Loucy (cell line): ENCODE data around the gene SYNM.

Experiments used
- H2AFZ ChIP-seq: fragments of 200-600 bp; sonication (generic); 2 replicates; pipeline ENCODE4 v1.6.0; 2016; ENCODE audit warnings: antibody characterized with exemption, mild to moderate bottlenecking, low read length, moderate library complexity
- H3F3A ChIP-seq: fragments of 200-600 bp; 2 replicates; pipeline ENCODE4 v1.6.0; 2016; ENCODE audit warnings: antibody characterized with exemption, low read depth, mild to moderate bottlenecking
- H3K27me3 ChIP-seq: fragments of 200-600 bp; sonication (generic); 2 replicates; pipeline ENCODE4 v1.6.1; 2014; ENCODE audit warnings: low read length, mild to moderate bottlenecking; ENCODE audit not compliant: insufficient read depth, poor library complexity, severe bottlenecking
- H3K36me3 ChIP-seq: fragments of 200-600 bp; sonication (generic); 2 replicates; pipeline ENCODE4 v1.6.1; 2016; ENCODE audit warnings: low read length; ENCODE audit not compliant: insufficient read depth
- H3K4me1 ChIP-seq: fragments of 200-600 bp; sonication (generic); 2 replicates; pipeline ENCODE4 v1.5.1; 2014; ENCODE audit warnings: low read length, mild to moderate bottlenecking; ENCODE audit not compliant: insufficient read depth, poor library complexity, severe bottlenecking
- H3K4me2 ChIP-seq: fragments of 200-600 bp; sonication (generic); 2 replicates; pipeline ENCODE4 v1.6.0; 2014; ENCODE audit warnings: antibody characterized with exemption, low read length, low read depth, mild to moderate bottlenecking; ENCODE audit not compliant: poor library complexity, severe bottlenecking
- H3K4me3 ChIP-seq: fragments of 200-600 bp; sonication (generic); 2 replicates; pipeline ENCODE4 v1.5.1; 2014; ENCODE audit warnings: low read length, mild to moderate bottlenecking, mixed read lengths; ENCODE audit not compliant: poor library complexity, severe bottlenecking
- H3K79me2 ChIP-seq: fragments of 200-600 bp; sonication (generic); 2 replicates; pipeline ENCODE4 v1.6.1; 2014; ENCODE audit warnings: low read length; ENCODE audit not compliant: insufficient read depth
- H3K9ac ChIP-seq: fragments of 200-600 bp; sonication (generic); 2 replicates; pipeline ENCODE4 v1.6.0; 2014; ENCODE audit warnings: mild to moderate bottlenecking, low read depth, low read length, moderate library complexity; ENCODE audit not compliant: poor library complexity, severe bottlenecking
- H3K9me2 ChIP-seq: fragments of 200-600 bp; sonication (generic); replicated peaks from 2 replicates; pipeline ENCODE4 v1.6.1; 2016; ENCODE audit warnings: low read depth, low read length, mixed read lengths
- H3K9me3 ChIP-seq: fragments of 200-600 bp; sonication (generic); 2 replicates; pipeline ENCODE4 v1.6.1; 2014; ENCODE audit warnings: mild to moderate bottlenecking, antibody characterized with exemption, low read length, low read depth; ENCODE audit not compliant: insufficient read depth
- H4K20me1 ChIP-seq: fragments of 200-600 bp; sonication (generic); 2 replicates; pipeline ENCODE4 v1.6.0; 2014; ENCODE audit warnings: antibody characterized with exemption, low read length, mild to moderate bottlenecking; ENCODE audit not compliant: insufficient read depth, poor library complexity, severe bottlenecking
- CTCF ChIP-seq: fragments of 200-600 bp; sonication (generic); conservative IDR thresholded peaks from 2 replicates; pipeline ENCODE4 v1.5.1; 2014; ENCODE audit warnings: mild to moderate bottlenecking, antibody characterized with exemption, low read length
- EZH2phosphoT487 ChIP-seq: fragments of 200-600 bp; IDR thresholded peaks from 2 replicates; pipeline ENCODE4 v1.6.1; 2018; ENCODE audit warnings: antibody characterized with exemption, mild to moderate bottlenecking, moderate library complexity, borderline replicate concordance

The SYNM gene

DNA sequence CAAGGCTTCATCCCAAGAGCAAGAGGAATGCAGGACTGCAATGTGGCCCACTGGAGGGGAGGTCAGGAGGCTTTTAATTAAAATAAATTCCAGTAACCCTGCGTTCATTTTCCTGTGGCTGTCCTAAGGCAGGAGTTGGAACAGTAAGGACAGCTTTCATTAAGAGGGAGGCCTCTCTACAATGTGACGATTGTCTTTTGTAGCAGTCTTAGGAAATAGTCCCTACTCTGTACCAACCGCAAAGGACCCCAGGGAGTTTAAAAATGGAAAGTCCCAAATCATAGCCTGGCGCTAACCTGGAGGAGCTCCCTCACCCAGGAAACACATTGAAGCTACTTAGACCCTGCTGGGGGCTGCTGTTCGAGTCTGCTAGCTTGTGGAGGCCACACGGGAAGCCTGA lies 62.8 kb downstream of the SYNM start:
- H3K27me3 ChIP-seq: no peaks in the 10 kb centered on the region
- no peaks in the 10 kb centered on the region for H3K9me3 ChIP-seq
- H3K4me1 ChIP-seq: no peaks in the 10 kb centered on the region
- H3K36me3 ChIP-seq: no peaks in the 10 kb centered on the region
- no peaks in the 10 kb centered on the region for H3K79me2 ChIP-seq
- H3K9me2 ChIP-seq: no peaks in the 10 kb centered on the region
- H3F3A ChIP-seq: no peaks in the 10 kb centered on the region
- no peak overlapping the region for H3K4me3 ChIP-seq
- H2AFZ ChIP-seq: no peak overlapping the region
- no peak overlapping the region for H3K4me2 ChIP-seq
- TF ChIP-seq EZH2phosphoT487 (no peak), CTCF (no peak)
- no peaks in the 10 kb centered on the region for H4K20me1 ChIP-seq
- no peak overlapping the region for H3K9ac ChIP-seq

DNA sequence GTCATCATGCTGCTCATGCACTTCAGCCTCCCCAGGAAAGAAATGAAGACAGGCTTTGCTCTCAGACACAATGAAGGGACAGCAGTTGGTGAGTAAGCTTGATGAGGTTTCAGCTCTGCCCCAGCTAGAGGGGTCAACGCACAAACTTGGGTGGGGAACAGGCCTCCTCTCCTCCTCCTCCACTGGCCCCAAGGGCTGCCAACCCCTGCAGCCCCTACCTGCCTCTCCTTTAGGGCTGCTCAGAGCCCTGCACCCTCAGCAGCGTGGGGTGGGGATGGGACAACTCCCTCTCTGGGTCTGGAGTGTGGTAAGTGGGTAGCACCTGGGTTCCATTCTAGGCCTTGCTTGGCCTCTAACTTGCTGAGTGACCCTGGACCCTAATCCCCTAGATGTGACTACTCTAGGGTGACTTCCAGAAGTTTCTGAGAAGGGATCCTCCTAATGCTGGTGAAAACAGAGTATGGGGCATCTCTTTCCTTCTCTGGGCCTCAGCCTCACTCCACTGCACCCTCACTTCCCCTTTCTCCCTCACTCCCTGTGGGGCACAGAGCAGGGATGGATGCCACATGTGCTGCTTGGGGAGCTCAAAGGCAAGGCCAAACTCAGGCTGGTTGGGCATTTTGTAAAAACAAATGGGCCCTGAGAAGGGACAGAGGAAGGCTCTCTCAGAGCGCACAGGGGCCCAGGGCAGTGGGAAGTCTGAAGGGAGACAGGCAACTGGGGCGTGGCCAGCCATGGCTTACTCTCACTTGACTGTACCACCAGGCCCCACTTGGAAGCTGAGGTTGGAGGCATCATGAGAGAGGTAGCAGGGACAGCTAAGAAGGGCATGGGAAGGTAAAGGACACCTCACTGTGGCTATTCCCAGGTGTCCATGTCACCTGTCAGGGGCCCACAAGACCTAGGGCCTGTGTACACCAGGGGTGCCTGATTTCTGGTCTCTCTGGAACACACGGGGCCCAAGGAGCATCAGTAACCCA lies 64.0 kb downstream of the SYNM start:
- TF ChIP-seq EZH2phosphoT487 (no peak), CTCF (no peak)
- Histone ChIP-seq H3F3A (no peaks in the 10 kb centered on the region), H3K4me3 (no peak overlapping the region), H2AFZ (no peak overlapping the region), H3K9ac (no peak overlapping the region), H3K9me2 (no peaks in the 10 kb centered on the region), H3K9me3 (no peaks in the 10 kb centered on the region), H3K4me2 (no peak overlapping the region), H3K27me3 (no peaks in the 10 kb centered on the region), H4K20me1 (no peaks in the 10 kb centered on the region), H3K36me3 (no peaks in the 10 kb centered on the region), H3K4me1 (no peaks in the 10 kb centered on the region), H3K79me2 (no peaks in the 10 kb centered on the region)

DNA sequence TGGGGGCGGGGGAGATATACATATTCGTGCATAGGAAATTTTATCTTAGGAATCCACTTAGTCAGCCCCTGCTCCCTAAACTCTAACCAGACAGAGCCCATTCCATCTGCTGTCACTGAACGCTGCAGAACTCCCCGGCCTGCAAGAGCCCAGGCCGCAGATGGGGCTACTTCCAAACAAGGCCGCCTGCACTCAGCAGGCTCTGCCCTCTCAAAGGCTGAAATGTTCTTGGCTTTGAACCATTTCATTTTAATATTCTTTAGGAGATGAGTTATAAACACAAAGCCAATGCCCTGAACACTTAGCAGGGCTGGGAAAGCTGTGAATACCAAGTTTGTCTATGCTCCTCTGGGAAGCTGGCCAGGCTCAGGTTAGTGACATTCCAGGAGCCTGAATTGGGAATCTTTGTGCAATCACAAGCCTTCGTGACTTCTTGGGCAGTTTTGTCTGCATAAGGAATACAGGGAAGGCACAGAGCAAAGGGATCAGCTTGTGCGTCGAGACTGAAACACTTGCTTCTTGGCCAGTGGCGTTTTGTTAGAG lies 65.0 kb downstream of the SYNM start:
- Histone ChIP-seq H3F3A (no peaks in the 10 kb centered on the region), H3K4me2 (no peak overlapping the region), H2AFZ (no peak overlapping the region), H3K9me2 (no peaks in the 10 kb centered on the region), H3K4me1 (no peaks in the 10 kb centered on the region), H3K9me3 (no peaks in the 10 kb centered on the region), H4K20me1 (no peaks in the 10 kb centered on the region), H3K9ac (no peak overlapping the region), H3K79me2 (no peaks in the 10 kb centered on the region), H3K4me3 (no peak overlapping the region), H3K36me3 (no peaks in the 10 kb centered on the region), H3K27me3 (no peaks in the 10 kb centered on the region)
- TF ChIP-seq EZH2phosphoT487 (no peak), CTCF (no peak)
